Thymus (tissue), 11 donors: ENCODE measurements around the gene USP46. TPM values are rescaled to one million over a fixed set of nuclear protein-coding genes. Genes with fewer than 3 reads are reported as not detected.

Source experiments
- DNase-seq, 9 donors: peaks; one replicate each; pipeline ENCODE4 v3.0.0-alpha.2; 2013; ENCODE audit warnings: low spot score in 9 of 9, low read depth in 6 of 9, missing footprints in 1 of 9
- H3K27ac ChIP-seq, 2 donors: one replicate each; pipeline ENCODE4 v1.5.1; 2013; ENCODE audit warnings: control low read depth in 1 of 2, low read depth in 1 of 2, low read length in 1 of 2, mild to moderate bottlenecking in 1 of 2, moderate library complexity in 1 of 2
- H3K27me3 ChIP-seq, 2 donors: one replicate each; pipeline ENCODE4 v1.5.1; 2013; ENCODE audit warnings: low read length in 1 of 2; ENCODE audit not compliant: control insufficient read depth in 2 of 2, insufficient read depth in 1 of 2
- H3K36me3 ChIP-seq, 2 donors: one replicate each; pipeline ENCODE4 v1.5.1; 2013; ENCODE audit warnings: low read length in 1 of 2, mild to moderate bottlenecking in 1 of 2, moderate library complexity in 1 of 2; ENCODE audit not compliant: control insufficient read depth in 2 of 2, insufficient read depth in 2 of 2
- H3K4me1 ChIP-seq, 2 donors: one replicate each; pipeline ENCODE4 v1.5.1; 2013; ENCODE audit warnings: low read length in 2 of 2; ENCODE audit not compliant: control insufficient read depth in 2 of 2, insufficient read depth in 2 of 2
- H3K4me3 ChIP-seq, 2 donors: one replicate each; pipeline ENCODE4 v1.5.1; 2013; ENCODE audit warnings: low read length in 2 of 2, control low read depth in 1 of 2, mild to moderate bottlenecking in 1 of 2
- H3K9me3 ChIP-seq, 2 donors: one replicate each; pipeline ENCODE4 v1.5.1; 2013; ENCODE audit warnings: low read length in 1 of 2, mild to moderate bottlenecking in 1 of 2; ENCODE audit not compliant: control insufficient read depth in 2 of 2, insufficient read depth in 1 of 2
- WGBS: extraction: QIAGEN DNeasy Blood & Tissue Kit; methylation state at CpG from one replicate; pipeline ENCODE4 v1.1.7; 2013; 5-methylcytosine and 5-hydroxymethylcytosine counted together
- polyA plus RNA-seq: library from polyadenylated mRNA; stranded (reverse); fragments of 200-250 nt; gene quantifications from one replicate; pipeline ENCODE4 v1.2.3, GENCODE V29; 2013
- total RNA-seq: library from RNA; stranded (reverse); fragments of 120-200 nt; gene quantifications from one replicate; pipeline ENCODE4 v1.2.4, GENCODE V29; 2013
- donor health status: healthy.

The USP46 gene
- total and polyA plus RNA-seq, 2 donors = 5.2 to 6.3 TPM

DNA sequence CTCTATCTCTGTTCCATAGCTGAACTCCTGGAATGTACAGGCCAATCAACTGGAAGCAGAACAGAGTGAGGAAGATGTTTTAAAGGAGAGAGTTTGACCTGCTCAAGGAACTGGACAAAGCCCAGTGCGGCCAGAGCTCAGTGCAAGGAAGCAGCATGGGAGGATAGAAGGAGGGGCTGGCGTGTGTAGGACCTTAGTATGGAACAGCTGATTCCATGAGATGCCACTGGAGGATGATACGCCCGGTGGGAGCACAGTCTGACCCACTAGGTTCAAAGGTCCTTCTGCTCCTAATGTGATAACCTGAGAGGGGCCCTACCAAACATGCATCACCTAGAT is 81.5 kb downstream of the USP46 start:
- Histone ChIP-seq H3K9me3 (no peaks in the 10 kb centered on the region), H3K36me3 (no peaks in the 10 kb centered on the region), H3K4me3 (no peak overlapping the region), H3K27me3 (no peaks in the 10 kb centered on the region), H3K4me1 (no peaks in the 10 kb centered on the region), H3K27ac (no peak overlapping the region)
- no peak for DNase-seq
- 93% methylated on average over 4 of the region's 4 CpGs for WGBS

DNA sequence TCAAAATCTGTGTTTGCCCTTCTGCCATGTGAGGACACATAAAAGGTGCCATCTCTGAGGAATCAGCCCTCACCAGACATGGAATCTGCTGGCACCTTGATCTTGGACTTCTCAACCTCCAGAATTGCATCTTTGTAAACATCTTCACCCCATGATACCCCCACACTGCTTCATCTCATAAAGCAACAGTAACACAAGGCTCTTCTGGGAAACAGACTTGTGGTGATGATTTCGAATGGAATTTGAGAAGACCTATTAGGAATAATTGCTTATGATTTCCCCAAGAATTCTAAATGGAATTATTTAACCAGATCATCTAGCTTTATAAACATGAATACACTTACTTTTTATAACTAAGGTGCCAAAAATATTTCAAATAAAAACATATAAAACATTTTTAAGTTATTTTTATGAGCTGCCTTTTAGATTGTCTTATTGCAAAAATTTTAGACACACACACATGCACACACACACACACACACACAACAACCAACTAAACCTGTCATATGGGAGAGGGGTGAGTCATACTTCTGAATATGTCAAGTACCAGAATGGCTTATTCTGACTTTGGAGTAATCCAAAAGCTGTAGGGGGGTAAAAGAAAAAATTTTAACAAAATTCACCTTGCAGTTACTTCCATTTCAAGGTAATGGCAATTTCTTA is 82.0 kb downstream of the USP46 start:
- Histone ChIP-seq H3K27me3 (no peaks in the 10 kb centered on the region), H3K36me3 (no peaks in the 10 kb centered on the region), H3K9me3 (no peaks in the 10 kb centered on the region), H3K4me1 (no peaks in the 10 kb centered on the region), H3K4me3 (no peak overlapping the region), H3K27ac (no peak overlapping the region)
- 91% methylated on average over 1 of the region's 1 CpG for whole genome bisulfite sequencing
- DNase-seq = no peak

DNA sequence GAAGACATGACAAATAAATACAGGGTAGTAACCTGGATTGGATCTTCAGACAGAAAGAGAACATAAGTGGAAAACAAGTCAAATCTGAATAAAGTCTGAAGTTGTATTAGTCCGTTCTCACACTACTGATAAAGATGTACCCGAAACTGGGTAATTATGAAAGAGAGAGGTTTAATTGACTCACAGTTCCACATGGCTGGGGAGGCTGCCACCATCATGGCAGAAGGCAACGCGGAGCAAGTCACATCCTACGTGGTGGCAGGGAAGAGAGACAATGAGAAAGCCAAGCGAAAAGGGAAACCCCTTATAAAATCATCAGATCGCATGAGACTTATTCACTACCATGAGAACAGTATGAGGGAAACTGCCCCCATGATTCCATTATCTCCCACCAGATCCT is 82.8 kb downstream of the USP46 start:
- Histone ChIP-seq H3K4me1 (no peaks in the 10 kb centered on the region), H3K27me3 (no peaks in the 10 kb centered on the region), H3K36me3 (no peaks in the 10 kb centered on the region), H3K27ac (no peak overlapping the region), H3K9me3 (no peaks in the 10 kb centered on the region), H3K4me3 (no peak overlapping the region)
- WGBS = 96% methylated on average over 7 of the region's 7 CpGs
- no peak for DNase-seq

DNA sequence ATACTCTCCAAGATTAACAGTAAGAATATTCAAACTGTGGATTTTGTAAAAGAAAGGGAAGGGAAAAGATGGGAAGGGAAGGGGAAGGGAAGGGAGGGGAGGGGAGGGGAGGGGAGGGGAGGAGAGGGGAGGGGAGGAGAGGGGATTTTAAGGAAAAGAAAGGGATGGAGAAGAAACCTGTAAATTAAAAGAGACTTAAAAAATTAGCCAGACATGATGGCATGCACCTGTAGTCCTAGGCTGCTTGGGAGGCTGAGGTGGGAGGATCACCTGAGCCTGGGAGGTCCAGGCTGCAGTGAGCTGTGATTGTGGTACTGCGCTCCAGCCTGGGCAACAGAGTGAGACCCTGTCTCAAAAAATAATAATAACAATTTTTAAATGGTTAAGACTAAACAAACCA is 83.7 kb downstream of the USP46 start:
- no peaks in the 10 kb centered on the region for H3K27me3 ChIP-seq
- no peak overlapping the region for H3K4me3 ChIP-seq
- H3K27ac ChIP-seq = no peak overlapping the region
- H3K4me1 ChIP-seq = no peaks in the 10 kb centered on the region
- H3K36me3 ChIP-seq = no peaks in the 10 kb centered on the region
- DNase-seq = no peak
- no peaks in the 10 kb centered on the region for H3K9me3 ChIP-seq
- 96% methylated on average over 1 of the region's 1 CpG for WGBS

DNA sequence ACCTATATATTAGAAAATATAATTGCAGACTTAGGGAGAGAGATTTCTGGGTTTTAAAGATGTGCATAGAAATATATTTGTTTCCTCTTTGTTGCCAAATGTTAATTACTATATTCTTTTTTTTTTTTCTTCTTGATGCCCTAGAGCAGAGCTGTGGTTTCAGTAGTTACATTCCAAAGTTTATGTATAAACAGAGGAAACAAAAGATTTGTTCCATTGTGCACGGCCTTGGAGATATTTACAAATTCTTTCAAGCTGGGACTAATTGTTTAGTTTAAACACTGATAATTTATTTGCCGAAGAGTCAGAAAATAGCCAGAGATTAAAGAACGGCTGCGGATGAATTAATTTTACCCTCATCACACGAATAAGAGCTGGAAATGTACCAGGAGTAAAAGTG is 85.1 kb downstream of the USP46 start:
- 92% methylated on average over 5 of the region's 5 CpGs for WGBS
- no peak overlapping the region for H3K27ac ChIP-seq
- no peaks in the 10 kb centered on the region for H3K36me3 ChIP-seq

DNA sequence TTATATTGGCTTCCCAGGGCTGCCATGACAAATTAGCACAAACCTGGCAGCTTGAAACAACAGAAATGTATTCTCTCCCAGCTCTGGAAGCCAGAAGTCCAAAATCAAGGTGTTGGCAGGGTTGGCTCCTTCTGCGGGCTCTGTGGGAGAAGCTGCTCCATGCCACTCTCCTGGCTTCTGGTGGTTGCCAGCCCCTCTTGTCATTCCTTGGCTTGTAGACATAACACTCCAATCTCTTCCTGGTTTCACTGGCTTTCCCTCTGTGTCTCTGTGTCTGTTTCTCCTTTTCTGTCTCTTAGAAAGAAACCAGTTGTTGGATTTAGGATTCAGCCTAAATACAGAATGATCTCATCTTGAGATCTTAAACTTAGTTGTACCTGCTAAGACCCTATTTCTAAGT is 85.5 kb downstream of the USP46 start:
- DNase-seq = no peak
- Histone ChIP-seq H3K27ac (no peak overlapping the region), H3K27me3 (no peaks in the 10 kb centered on the region), H3K4me3 (no peak overlapping the region), H3K36me3 (no peaks in the 10 kb centered on the region), H3K9me3 (no peaks in the 10 kb centered on the region), H3K4me1 (no peaks in the 10 kb centered on the region)
- WGBS = 98% methylated on average over 1 of the region's 1 CpG

More for the DNA sequence above, 85.1 kb downstream of the USP46 start:
- Histone ChIP-seq H3K9me3 (no peaks in the 10 kb centered on the region), H3K27me3 (no peaks in the 10 kb centered on the region), H3K4me3 (no peak overlapping the region), H3K4me1 (no peaks in the 10 kb centered on the region)
- no peak for DNase-seq

DNA sequence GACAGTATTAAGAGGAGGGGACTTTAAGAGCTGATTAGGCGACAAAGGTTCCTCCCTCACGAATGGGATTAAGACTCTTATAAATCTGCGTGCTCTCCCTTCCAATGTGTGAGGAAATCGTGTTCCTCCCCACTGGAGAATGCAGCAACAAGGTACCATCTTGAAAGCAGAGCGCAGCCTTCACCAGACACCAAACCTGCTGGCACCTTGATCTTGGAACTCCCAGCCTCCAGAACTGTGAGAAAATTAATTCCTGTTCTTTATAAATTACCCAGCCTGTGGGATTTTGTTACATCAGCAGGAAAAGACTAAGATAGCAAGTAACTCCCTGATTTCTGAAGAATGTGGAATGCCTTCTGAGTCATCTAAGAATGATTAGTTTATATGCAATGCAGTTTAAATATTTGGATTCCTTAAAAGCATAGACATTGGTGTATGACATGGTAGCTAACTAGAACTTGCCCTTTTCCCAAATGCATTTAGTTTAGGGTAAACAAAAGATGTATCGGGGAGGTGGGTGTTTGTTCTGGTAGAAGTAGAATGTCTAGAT is 86.1 kb downstream of the USP46 start:
- H3K36me3 ChIP-seq = no peaks in the 10 kb centered on the region
- no peaks in the 10 kb centered on the region for H3K9me3 ChIP-seq
- no peak overlapping the region for H3K4me3 ChIP-seq
- no peaks in the 10 kb centered on the region for H3K27me3 ChIP-seq
- no peaks in the 10 kb centered on the region for H3K4me1 ChIP-seq
- WGBS = 97% methylated on average over 6 of the region's 6 CpGs
- DNase-seq = no peak
- no peak overlapping the region for H3K27ac ChIP-seq

DNA sequence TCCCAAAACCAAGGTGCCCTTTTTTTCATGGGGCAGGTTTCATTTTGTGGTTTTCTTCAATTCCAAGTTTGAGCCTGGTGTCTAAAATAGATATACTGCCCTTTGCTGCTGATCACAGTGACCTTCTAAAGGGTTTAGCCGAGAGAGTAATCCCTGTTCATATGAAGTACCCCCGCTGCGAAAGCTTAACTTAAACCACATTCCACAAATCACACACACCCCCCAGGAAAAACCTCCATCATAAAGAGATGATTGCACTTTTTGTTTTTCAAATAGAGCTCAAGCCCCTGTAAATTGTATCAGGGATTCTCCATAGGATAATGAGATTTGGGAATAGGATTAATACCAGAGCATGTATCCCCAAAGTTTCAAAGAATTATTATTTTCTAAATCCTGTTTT is 90.8 kb downstream of the USP46 start:
- 89% methylated on average over 3 of the region's 3 CpGs for WGBS
- Histone ChIP-seq H3K4me3 (no peak overlapping the region), H3K4me1 (no peaks in the 10 kb centered on the region), H3K27ac (no peak overlapping the region), H3K36me3 (no peaks in the 10 kb centered on the region), H3K9me3 (no peaks in the 10 kb centered on the region), H3K27me3 (no peaks in the 10 kb centered on the region)
- no peak for DNase-seq

DNA sequence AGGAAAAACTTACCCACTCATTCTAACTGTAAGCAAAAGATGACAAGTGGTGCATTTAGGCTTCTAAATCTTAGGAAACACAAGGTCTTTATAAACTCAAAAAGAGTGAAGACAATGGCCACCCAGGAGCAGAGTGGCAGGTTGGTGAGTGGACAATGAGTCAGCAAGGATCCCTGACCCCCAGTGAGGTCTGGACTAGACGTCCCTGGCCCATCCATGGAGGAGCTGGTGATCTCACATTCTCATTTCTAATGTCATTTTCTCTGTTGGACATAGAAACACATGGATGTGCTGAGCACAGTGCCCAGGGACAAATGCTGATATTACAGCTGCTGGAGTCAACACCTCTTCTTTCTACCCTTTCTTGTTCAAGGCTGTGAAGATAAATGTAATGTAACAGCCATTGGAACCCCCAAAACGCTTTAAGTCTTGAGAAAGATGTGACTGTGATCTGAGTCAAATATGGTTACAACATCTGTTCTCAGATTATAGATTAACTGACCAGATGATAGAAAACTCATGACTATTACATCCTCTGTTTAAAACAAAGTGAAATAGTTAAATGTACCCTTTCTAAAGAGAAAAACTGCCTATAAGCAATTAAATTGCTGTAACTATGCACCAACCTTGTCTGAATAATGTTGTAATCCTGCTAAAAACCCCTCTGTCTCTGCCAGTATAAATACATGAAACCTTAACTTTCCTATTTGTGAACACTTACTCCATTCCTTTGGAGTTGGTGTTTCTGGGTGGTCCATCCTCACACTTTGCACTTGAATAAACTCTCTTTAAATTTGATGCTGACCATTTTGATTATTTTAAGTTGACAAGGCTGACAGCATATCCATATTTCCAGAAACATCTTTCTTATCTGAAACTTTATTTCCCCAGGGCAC is 92.7 kb downstream of the USP46 start:
- no peak overlapping the region for H3K4me3 ChIP-seq
- H3K4me1 ChIP-seq = no peaks in the 10 kb centered on the region
- no peaks in the 10 kb centered on the region for H3K9me3 ChIP-seq
- H3K27ac ChIP-seq = no peak overlapping the region
- DNase-seq = no peak
- 82% methylated on average over 2 of the region's 2 CpGs for WGBS
- H3K36me3 ChIP-seq = no peaks in the 10 kb centered on the region
- no peaks in the 10 kb centered on the region for H3K27me3 ChIP-seq
